A673 (cell line): Measurements from ENCODE around the gene SYN1. TPM values are rescaled to one million over a fixed set of nuclear protein-coding genes. Genes with fewer than 3 reads are reported as not detected.

Source experiments
- BruUV-seq: library from RNA; stranded (reverse); fragments of 400-500 nt; replicated peaks from 2 replicates; lab custom pipeline; 2021; lab: Mats Ljungman, UMichigan
- CTCF ChIA-PET: fragments of 300-600 bp; sonication (Branson Sonifier 250); formaldehyde crosslinking; loops from one replicate; lab custom pipeline; 2022; ENCODE audit warnings: antibody characterized with exemption; lab: Charles Lee
- POLR2A ChIA-PET: fragments of 300-600 bp; sonication (Branson Sonifier 250); formaldehyde crosslinking; loops from one replicate; lab custom pipeline; 2022; ENCODE audit warnings: antibody characterized with exemption; ENCODE audit not compliant: low non-redundant PET; lab: Charles Lee
- DNase-seq: peaks from one replicate; pipeline ENCODE4 v3.0.0-alpha.2; 2015; ENCODE audit warnings: low spot score
- H3K27ac ChIP-seq: fragments of 200-600 bp; sonication (generic); 2 replicates; pipeline ENCODE4 v1.5.1; 2016; ENCODE audit warnings: mixed run types, low read depth, mild to moderate bottlenecking, mixed read lengths, antibody characterized with exemption, low read length; ENCODE audit not compliant: poor library complexity, severe bottlenecking
- H3K27me3 ChIP-seq: fragments of 200-600 bp; sonication (generic); replicated peaks from 2 replicates; pipeline ENCODE4 v1.6.1; 2017; ENCODE audit warnings: mixed run types, low read depth, mild to moderate bottlenecking, mixed read lengths, antibody characterized with exemption, low read length; ENCODE audit not compliant: insufficient read depth, poor library complexity
- H3K36me3 ChIP-seq: fragments of 200-600 bp; sonication (generic); 2 replicates; pipeline ENCODE4 v1.6.1; 2016; ENCODE audit warnings: mixed run types, mild to moderate bottlenecking, mixed read lengths, antibody characterized with exemption, low read length; ENCODE audit not compliant: insufficient read depth, poor library complexity, severe bottlenecking
- H3K4me1 ChIP-seq: fragments of 200-600 bp; sonication (generic); 2 replicates; pipeline ENCODE4 v1.6.1; 2017; ENCODE audit warnings: mixed run types, mild to moderate bottlenecking, mixed read lengths, antibody characterized with exemption, low read length; ENCODE audit not compliant: insufficient read depth, poor library complexity, severe bottlenecking
- H3K4me3 ChIP-seq: fragments of 200-600 bp; sonication (generic); 2 replicates; pipeline ENCODE4 v1.5.1; 2016; ENCODE audit warnings: low read depth, mixed run types, mild to moderate bottlenecking, mixed read lengths, low read length; ENCODE audit not compliant: poor library complexity, severe bottlenecking
- H3K9me3 ChIP-seq: fragments of 200-600 bp; sonication (generic); 2 replicates; pipeline ENCODE4 v1.6.1; 2016; ENCODE audit warnings: mixed run types, low read depth, mild to moderate bottlenecking, mixed read lengths, antibody characterized with exemption, low read length; ENCODE audit not compliant: poor library complexity, severe bottlenecking
- CTCF ChIP-seq: fragments of 300-800, 200-600 bp; sonication (generic); conservative IDR thresholded peaks from 2 replicates; pipeline ENCODE4 v1.5.1; 2017; ENCODE audit warnings: low read depth, mild to moderate bottlenecking, antibody characterized with exemption, low read length, moderate library complexity, mixed read lengths
- EZH2 ChIP-seq: fragments of 200-600 bp; sonication (generic); IDR thresholded peaks from 2 replicates; pipeline ENCODE4 v1.6.1; 2017; ENCODE audit warnings: borderline replicate concordance, low read depth, mild to moderate bottlenecking, mixed read lengths, antibody characterized with exemption, low read length; ENCODE audit not compliant: poor library complexity, severe bottlenecking
- intact Hi-C: fragments of 100-400 bp; cut with micrococcal nuclease; formaldehyde crosslinking; loops from one replicate; pipeline ENCODE4 v1.10.0; 2022; ENCODE audit not compliant: unreplicated experiment
- total RNA-seq: library from RNA; stranded (reverse); gene quantifications from 2 replicates; pipeline ENCODE4 v1.2.3, GENCODE V29; 2021

The SYN1 gene
- total RNA-seq, 1 experiment from 2014 or later, result 9.2 TPM

- POLR2A ChIA-PET, result no interaction called here
- TF ChIP-seq EZH2 (no peak), CTCF (no peak)
- intact Hi-C loops, result loop anchor here (10.0 kb wide), 1 partner anchor 176 kb away; the partner anchor contains the start of gene ZNF81
- Histone ChIP-seq H3K9me3 (no peaks in the 10 kb centered on the region), H3K4me3 (peak within 1 kb of the TSS; percentile 62), H3K4me1 (peaks cover 4% of the 10 kb centered on the region), H3K36me3 (peaks cover 17% of the 10 kb centered on the region), H3K27ac (peak within 1 kb of the TSS; percentile 97), H3K27me3 (no peaks in the 10 kb centered on the region)
- CTCF ChIA-PET, result no interaction called here
- no TSS peak for BruUV-seq
- peak; percentile 96 for DNase-seq
Measured at GRCh38 chrX:47658684-47659420, 39.2 kb upstream of the SYN1 start, which contains the start of gene UXT. Gene UXT, minus strand, starts transcription at chrX:47659180. Its CDS starts 253 bp downstream, at chrX:47658927.

GRCh38 chrX:47658301-47658683 lies 38.6 kb upstream of the SYN1 start:
- H3K4me1 ChIP-seq, result peaks cover 4% of the 10 kb centered on the region
- intact Hi-C loops, result loop anchor here (10.0 kb wide), 1 partner anchor 177 kb away; the partner anchor contains the start of gene ZNF81
- peak overlapping the region; percentile 97 for H3K27ac ChIP-seq
- TSS peak; percentile 57 for BruUV-seq
- H3K4me3 ChIP-seq, result peak overlapping the region; percentile 62
- POLR2A ChIA-PET, result no interaction called here
- H3K36me3 ChIP-seq, result peaks cover 21% of the 10 kb centered on the region
- CTCF ChIA-PET, result no interaction called here
- H3K9me3 ChIP-seq, result no peaks in the 10 kb centered on the region
- no peak for TF ChIP-seq CTCF
- TF ChIP-seq EZH2, result no peak
- DNase-seq, result no peak
- H3K27me3 ChIP-seq, result no peaks in the 10 kb centered on the region

GRCh38 chrX:47651043-47651905 lies 31.6 kb upstream of the SYN1 start:
- Histone ChIP-seq H3K4me1 (no peaks in the 10 kb centered on the region), H3K36me3 (peaks cover 10% of the 10 kb centered on the region), H3K27me3 (no peaks in the 10 kb centered on the region), H3K9me3 (no peaks in the 10 kb centered on the region), H3K27ac (peak overlapping the region; percentile 77), H3K4me3 (peak overlapping the region; percentile 43)
- DNase-seq, result no peak
- intact Hi-C loops, result loop anchor here (10.0 kb wide), 1 partner anchor 184 kb away; the partner anchor contains the start of gene ZNF81
- CTCF ChIA-PET, result no interaction called here
- TF ChIP-seq CTCF (no peak), EZH2 (no peak)
- BruUV-seq, result no TSS peak
- POLR2A ChIA-PET, result no interaction called here
